Liver (tissue), 9 donors: Measurements from ENCODE around the gene GPR62. TPM values are rescaled to one million over a fixed set of nuclear protein-coding genes. Genes with fewer than 3 reads are reported as not detected.

Experiments
- DNase-seq: peaks from one replicate; pipeline ENCODE4 v3.0.0-alpha.2; 2017; ENCODE audit warnings: low spot score
- H3K27ac ChIP-seq, 2 donors: one replicate each; pipeline ENCODE4 v1.7.0; 2013; ENCODE audit warnings: inconsistent platforms in 2 of 2, low read length in 2 of 2, control low read depth in 1 of 2, low read depth in 1 of 2, mild to moderate bottlenecking in 1 of 2
- H3K27me3 ChIP-seq, 4 donors: one replicate each; pipeline versions ENCODE4 v1.6.1 to v1.7.0; 2013; ENCODE audit warnings: low read length in 3 of 4, inconsistent platforms in 1 of 4, mild to moderate bottlenecking in 1 of 4, moderate library complexity in 1 of 4; ENCODE audit not compliant: control insufficient read depth in 4 of 4, insufficient read depth in 4 of 4
- H3K36me3 ChIP-seq, 4 donors: one replicate each; pipeline versions ENCODE4 v1.6.1 to v1.7.0; 2013; ENCODE audit warnings: low read length in 3 of 4, mild to moderate bottlenecking in 3 of 4, low read depth in 1 of 4, moderate library complexity in 1 of 4; ENCODE audit not compliant: control insufficient read depth in 4 of 4, insufficient read depth in 3 of 4
- H3K4me1 ChIP-seq, 4 donors: one replicate each; pipeline versions ENCODE4 v1.6.1 to v1.7.0; 2013; ENCODE audit warnings: low read length in 3 of 4, mild to moderate bottlenecking in 3 of 4, moderate library complexity in 1 of 4; ENCODE audit not compliant: control insufficient read depth in 4 of 4, insufficient read depth in 4 of 4
- H3K4me3 ChIP-seq, 3 donors: one replicate each; pipeline versions ENCODE4 v1.6.1 to v1.7.0; 2013; ENCODE audit warnings: low read length in 3 of 3, control low read depth in 1 of 3, low read depth in 1 of 3, mild to moderate bottlenecking in 1 of 3
- H3K9ac ChIP-seq, 2 donors: one replicate each; pipeline ENCODE4 v1.7.0; 2013; ENCODE audit warnings: low read length in 2 of 2, mild to moderate bottlenecking in 2 of 2, moderate library complexity in 2 of 2, control low read depth in 1 of 2, low read depth in 1 of 2
- H3K9me3 ChIP-seq, 4 donors: one replicate each; pipeline versions ENCODE4 v1.6.1 to v1.7.0; 2013; ENCODE audit warnings: low read length in 3 of 4; ENCODE audit not compliant: control insufficient read depth in 4 of 4
- EGR1 ChIP-seq, 2 donors: IDR thresholded peaks; 2 replicates each; pipeline ENCODE4 v1.6.1; 2016 to 2018; ENCODE audit warnings: antibody characterized with exemption in 2 of 2, low read depth in 2 of 2
- FOXA2 ChIP-seq: IDR thresholded peaks from 2 replicates; pipeline ENCODE4 v1.6.1; 2016; ENCODE audit warnings: antibody characterized with exemption
- HNF4A ChIP-seq, 2 donors: conservative IDR thresholded peaks; 2 replicates each; pipeline ENCODE4 v1.6.1; 2016; ENCODE audit warnings: antibody characterized with exemption in 2 of 2, mild to moderate bottlenecking in 2 of 2
- HNF4G ChIP-seq: IDR thresholded peaks from 2 replicates; pipeline ENCODE4 v1.6.1; 2016; ENCODE audit warnings: antibody characterized with exemption
- NR2F2 ChIP-seq: IDR thresholded peaks from 2 replicates; pipeline ENCODE4 v1.6.1; 2016; ENCODE audit warnings: antibody characterized with exemption
- RAD21 ChIP-seq, 2 donors: IDR thresholded peaks; 2 replicates each; pipeline ENCODE4 v1.6.1; 2016; ENCODE audit warnings: antibody characterized with exemption in 2 of 2, mild to moderate bottlenecking in 2 of 2
- REST ChIP-seq: IDR thresholded peaks from 2 replicates; pipeline ENCODE4 v1.6.1; 2016; ENCODE audit warnings: antibody characterized with exemption, mild to moderate bottlenecking
- RXRA ChIP-seq, 2 donors: IDR thresholded peaks; 2 replicates each; pipeline ENCODE4 v1.6.1; 2017 to 2018; ENCODE audit warnings: antibody characterized with exemption in 2 of 2, mild to moderate bottlenecking in 1 of 2
- TAF1 ChIP-seq: conservative IDR thresholded peaks from 2 replicates; pipeline ENCODE4 v1.6.1; 2016; ENCODE audit warnings: antibody characterized with exemption, mild to moderate bottlenecking
- YY1 ChIP-seq: IDR thresholded peaks from 2 replicates; pipeline ENCODE4 v1.6.1; 2016; ENCODE audit warnings: antibody characterized with exemption, mild to moderate bottlenecking
- ZBTB33 ChIP-seq: IDR thresholded peaks from 2 replicates; pipeline ENCODE4 v1.6.1; 2016; ENCODE audit warnings: antibody characterized with exemption
- WGBS: extraction: QIAGEN DNeasy Blood & Tissue Kit; methylation state at CpG from one replicate; pipeline ENCODE4 v1.1.7; 2013; 5-methylcytosine and 5-hydroxymethylcytosine counted together
- polyA plus RNA-seq, 2 donors: library from polyadenylated mRNA; stranded (reverse) in 1 of 2; unstranded in 1 of 2; fragments of 200-250 nt in 1 of 2; fragments of >200 nt in 1 of 2; fragmentation: Nextera tagmentation in 1 of 2; extraction: Ambion mirVana in 1 of 2; gene quantifications; one replicate each; pipeline versions ENCODE4 v1.2.1 to v1.2.3, GENCODE V29; 2013 to 2015
- total RNA-seq, 2 donors: library from RNA; depleted of rRNA; stranded (reverse); fragments of >200 nt; gene quantifications; one replicate each; pipeline ENCODE4 v1.2.3, GENCODE V29; 2014
- donor health status: healthy.
- donor health status: healthy.
- donor health status: healthy.
- donor health status: healthy.
- donor health status: healthy.

Gene GPR62
- total and polyA plus RNA-seq, 4 donors: 0.07 to 0.08 TPM; not detected in 2

- 83% methylated on average over 5 of the region's 5 CpGs for WGBS
- H3K36me3 ChIP-seq: peaks cover 6 to 21% (median 13%) of the 10 kb centered on the region in 4 donors
- TF ChIP-seq HNF4A (conservative IDR thresholded peaks at IDR 0.05) (no peak), REST (peak; percentile 98)
- no peaks in the 10 kb centered on the region for H3K9me3 ChIP-seq
- no peak overlapping the region for H3K9ac ChIP-seq
- H3K4me1 ChIP-seq: no peaks in the 10 kb centered on the region
- no peak overlapping the region for H3K4me3 ChIP-seq
- H3K27ac ChIP-seq: no peak overlapping the region
- DNase-seq: no peak
- no peaks in the 10 kb centered on the region for H3K27me3 ChIP-seq
Measured at GRCh38 chr3:51929420-51930003, 25.7 kb upstream of the GPR62 start.

- Histone ChIP-seq H3K9me3 (no peaks in the 10 kb centered on the region), H3K27me3 (no peaks in the 10 kb centered on the region), H3K27ac (no peak overlapping the region), H3K9ac (no peak overlapping the region), H3K4me3 (no peak overlapping the region), H3K4me1 (no peaks in the 10 kb centered on the region), H3K36me3 (peaks cover 10 to 30% (median 22%) of the 10 kb centered on the region in 4 donors)
- TF ChIP-seq FOXA2 (no peak), HNF4G (no peak), NR2F2 (no peak), ZBTB33 (no peak), EGR1 (IDR thresholded peaks at IDR 0.05; ENCODE audit: low read depth in 2 of 2) (no peak), HNF4A (conservative IDR thresholded peaks at IDR 0.05) (no peak), RXRA (IDR thresholded peaks at IDR 0.05) (no peak), RAD21 (IDR thresholded peaks at IDR 0.05) (no peak), YY1 (no peak), REST (no peak), TAF1 (no peak)
- DNase-seq: no peak
- WGBS: 94% methylated on average over 1 of the region's 1 CpG
Measured at GRCh38 chr3:51930439-51930838, 24.7 kb upstream of the GPR62 start.
